Amniotic epithelial cell (primary cell): ENCODE data around the gene SSC5D.
A peak's percentile ranks its signal among the peaks of the same experiment; 100 is the strongest.
"Not testable (repeated sequence)": the region's sequence is repeated elsewhere in the genome, so short reads cannot be mapped to it uniquely, and the experiment has no call there.

Source experiments
- DNase-seq: peaks from one replicate; pipeline ENCODE4 v3.0.0-alpha.2; 2010; ENCODE audit warnings: low read depth

The SSC5D gene

DNA sequence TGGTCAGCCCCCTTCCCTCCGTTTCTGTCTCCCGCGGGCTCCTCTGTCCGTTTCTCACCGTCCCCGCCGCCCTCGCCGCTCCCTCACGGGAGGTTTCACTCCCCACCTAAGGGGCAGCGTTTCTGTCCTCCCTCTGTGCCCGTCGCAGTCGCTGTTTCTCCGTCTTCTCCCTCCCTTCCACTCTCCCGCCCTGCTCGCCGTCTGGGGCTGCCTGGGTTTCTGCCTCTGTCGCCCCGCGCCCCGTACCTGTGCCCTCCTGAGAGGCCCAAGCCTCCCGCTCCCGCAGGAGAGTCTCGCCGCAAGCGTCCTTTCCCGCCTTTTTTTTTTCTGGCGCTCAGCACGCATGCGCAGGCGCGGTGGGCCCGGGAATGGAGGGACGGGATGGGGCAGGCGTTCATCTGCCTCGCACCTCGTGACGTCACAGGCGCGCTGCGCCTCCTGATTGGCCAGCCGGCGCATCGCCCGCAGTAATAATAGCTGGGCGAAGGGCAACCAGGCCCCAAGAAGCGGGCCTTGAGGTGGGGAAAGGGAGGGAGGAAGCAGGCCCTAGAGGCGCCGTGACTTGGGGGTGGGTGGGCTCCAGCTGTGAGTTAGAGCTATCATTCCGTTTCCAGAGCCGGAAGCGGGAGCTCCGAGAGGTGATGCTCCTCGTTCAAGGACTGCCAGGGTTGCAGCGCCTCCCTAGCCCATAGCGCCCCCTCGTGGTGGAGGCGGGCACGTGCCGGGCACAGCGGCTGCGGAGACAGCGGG is 15.4 kb downstream of the SSC5D start:
- peak; percentile 81 for DNase-seq

DNA sequence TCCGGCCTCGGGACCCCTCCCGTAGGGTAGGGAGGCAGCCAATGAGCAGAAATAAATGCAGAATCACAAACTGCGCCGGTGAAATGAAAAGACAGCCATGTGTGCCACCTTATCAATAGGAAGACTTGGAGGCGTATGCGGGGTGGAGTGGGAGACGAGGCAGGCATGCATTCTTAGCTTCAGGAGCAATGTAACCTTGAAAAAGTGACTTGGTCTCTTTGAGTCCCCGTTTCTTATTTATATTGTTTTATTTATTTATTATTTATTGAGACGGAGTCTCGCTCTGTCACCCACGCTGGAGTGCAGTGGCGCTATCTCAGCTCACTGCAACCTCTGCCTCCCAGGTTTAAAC is 16.0 kb downstream of the SSC5D start:
- no peak for DNase-seq

DNA sequence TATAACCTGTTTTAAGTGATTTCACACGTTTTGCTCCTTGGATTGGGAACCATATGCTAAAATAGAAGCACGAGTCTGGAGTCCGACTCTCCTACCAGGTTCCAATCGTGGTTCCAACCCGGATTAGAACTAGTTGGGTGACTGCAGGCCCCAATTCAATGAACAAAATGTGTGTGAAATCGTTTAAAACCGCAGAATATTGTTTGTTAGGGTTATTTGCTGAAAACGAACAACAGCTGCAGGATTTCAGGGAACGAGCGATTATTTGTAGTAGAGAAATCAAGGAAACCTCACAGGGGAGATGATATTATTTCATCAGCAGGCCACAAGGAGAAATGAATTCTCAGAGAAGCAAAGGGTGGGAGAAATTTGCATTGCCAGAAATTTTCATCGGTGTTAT is 16.7 kb downstream of the SSC5D start:
- DNase-seq, result no peak

DNA sequence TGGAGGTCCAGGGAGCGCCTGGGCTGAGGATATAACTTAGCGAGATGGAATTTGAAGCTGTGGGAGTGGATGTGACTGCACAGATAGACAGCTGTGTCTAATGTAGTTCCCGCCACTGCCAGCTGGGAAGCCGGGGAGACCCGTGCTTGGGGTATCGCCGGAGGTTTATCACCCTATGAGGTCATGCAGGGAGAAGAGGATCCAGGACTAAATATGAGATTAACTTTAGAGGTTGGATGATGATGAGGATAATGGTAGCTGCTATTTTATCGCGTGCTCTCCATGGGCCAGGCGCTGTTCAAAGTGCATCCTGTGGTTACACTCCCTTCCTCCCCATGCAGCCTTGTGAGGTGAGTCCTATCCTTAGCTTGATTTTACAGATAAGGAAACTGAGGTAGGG is 19.9 kb downstream of the SSC5D start:
- DNase-seq, result peak; percentile 91

DNA sequence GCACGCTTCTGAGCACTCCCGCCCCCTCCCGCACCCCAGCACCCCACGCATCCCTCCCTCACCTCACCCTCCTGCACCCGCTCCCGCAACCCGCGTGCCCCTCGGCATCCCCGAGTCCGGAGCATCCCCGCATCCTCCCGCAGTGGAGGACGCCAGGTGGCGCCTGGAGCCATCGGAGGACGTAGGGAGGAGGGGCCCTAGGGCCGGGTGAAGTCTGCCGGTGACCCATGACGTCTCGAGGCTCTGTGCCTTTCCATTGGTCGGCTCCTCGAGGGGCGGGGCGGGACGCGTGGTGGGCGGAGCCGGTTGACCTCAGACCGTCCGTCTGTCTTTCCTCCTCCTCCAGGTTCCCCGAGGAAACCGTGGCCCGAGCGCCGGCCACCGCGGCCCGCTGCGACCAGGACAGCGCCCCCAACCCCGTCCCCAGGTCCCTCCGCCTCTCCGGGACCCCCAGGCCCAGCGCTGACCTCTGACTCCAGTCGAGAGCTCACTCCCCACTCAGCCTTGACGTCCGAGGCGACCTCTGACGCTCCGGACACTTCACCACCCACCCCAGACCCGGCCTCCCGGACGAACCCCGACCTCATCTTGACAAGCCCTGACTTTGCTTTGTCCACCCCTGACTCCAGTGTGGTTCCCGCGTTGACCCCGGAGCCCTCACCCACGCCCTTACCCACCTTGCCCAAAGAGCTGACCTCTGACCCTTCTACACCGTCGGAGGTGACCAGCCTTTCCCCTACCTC is 28.8 kb downstream of the SSC5D start:
- peak; percentile 84 for DNase-seq

DNA sequence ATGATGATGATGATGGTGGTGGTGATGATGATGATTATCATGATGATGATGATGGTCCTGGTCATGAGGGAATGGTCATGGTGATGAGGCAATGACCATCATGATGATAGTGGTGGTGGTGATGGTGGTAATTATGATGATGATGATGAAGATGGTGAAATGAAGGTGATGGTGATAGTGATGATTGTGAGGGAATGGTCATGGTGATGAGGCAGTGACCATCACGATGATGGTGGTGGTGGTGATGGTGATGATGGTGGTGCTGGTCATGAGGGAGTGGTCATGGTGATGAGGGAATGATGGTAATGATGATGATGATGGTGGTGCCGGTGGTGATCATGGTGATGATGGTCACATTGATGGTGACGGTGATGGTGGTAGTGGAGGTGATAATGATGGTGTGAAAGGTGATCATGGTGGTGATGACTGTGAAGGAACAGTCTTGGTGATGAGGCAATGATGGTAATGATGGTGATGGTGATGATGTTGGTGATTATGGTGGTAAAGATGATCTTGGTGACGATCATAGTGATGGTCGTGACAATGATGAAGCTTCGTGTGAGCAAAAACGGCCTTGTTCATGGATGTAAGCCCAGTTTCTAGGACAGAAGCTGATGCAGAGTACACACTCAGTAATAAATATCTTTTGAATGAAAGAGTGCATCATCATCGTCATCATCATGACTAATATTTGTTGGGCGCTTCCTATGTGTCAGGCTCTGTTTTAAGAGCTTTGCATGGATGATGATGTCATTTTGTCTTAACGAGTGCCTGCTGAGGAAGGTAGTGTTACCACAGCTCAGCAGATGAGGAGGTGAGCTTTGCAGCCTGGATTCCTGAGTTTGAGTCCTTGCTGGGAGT is 31.4 kb downstream of the SSC5D start:
- peak; percentile 94 for DNase-seq

DNA sequence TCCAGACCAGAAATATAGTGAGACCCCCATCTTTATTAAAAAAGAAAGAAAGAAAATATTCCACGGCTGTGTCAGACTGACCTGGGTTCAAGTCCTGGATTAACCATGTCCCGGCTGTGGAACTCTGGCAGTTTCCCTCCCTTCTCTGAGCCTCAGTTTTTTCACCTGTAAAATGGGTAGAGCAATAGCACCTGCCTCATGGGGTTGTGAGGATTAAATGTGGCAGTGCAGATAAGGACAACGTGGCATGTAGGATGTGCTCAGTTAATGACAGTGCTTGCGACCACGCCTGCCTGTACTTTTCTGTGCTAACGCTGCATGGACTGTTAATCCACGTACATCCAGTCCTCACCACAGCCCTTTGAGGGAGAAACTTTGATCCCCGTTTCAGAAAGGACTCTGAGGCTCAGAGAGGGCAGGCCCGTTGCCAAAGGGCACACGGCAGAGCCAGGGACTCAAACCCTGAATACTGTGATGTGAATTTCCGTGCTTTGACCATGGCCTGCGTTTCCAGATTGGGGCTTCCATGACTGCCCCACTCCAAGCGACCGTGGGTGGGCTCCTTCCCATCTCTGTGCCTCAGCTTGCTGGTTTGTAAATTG is 32.6 kb downstream of the SSC5D start:
- no peak for DNase-seq

DNA sequence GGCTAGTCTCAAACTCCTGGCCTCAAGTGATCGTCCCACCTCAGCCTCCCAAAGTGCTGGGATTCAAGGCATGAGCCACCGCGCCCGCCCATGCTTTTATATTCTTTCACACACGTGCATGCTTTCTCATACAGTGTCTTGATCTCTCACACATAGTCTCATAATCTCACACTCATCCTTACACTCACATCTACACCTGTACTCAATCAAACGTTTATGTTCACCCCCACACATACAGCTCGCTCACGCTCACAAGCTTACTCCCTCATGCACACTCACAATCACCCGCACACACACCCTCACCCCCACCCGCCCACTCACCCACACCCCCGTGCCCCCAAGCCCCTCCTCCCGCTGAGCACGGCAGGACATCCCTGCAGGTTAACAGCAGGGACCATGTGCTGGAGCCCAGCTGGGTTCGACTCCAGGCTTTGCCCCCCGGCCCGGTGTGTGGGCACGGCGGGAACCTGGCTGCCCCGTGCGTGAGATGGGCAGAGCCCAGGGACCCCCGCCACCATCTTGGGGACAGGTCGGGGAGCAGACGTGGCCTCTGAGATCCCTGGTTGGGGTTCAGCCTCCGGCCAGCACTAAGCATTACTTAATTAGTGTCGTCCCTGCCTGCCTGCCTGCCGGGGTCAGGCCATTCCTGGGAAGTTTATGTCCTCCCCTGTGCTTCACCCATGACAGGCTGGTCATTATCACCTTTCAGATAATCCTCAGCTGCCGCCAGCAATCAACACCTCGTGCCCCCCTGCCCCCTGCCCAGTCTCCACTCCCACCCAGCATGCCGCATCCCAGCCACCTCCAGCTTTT is 37.3 kb downstream of the SSC5D start:
- no peak for DNase-seq

DNA sequence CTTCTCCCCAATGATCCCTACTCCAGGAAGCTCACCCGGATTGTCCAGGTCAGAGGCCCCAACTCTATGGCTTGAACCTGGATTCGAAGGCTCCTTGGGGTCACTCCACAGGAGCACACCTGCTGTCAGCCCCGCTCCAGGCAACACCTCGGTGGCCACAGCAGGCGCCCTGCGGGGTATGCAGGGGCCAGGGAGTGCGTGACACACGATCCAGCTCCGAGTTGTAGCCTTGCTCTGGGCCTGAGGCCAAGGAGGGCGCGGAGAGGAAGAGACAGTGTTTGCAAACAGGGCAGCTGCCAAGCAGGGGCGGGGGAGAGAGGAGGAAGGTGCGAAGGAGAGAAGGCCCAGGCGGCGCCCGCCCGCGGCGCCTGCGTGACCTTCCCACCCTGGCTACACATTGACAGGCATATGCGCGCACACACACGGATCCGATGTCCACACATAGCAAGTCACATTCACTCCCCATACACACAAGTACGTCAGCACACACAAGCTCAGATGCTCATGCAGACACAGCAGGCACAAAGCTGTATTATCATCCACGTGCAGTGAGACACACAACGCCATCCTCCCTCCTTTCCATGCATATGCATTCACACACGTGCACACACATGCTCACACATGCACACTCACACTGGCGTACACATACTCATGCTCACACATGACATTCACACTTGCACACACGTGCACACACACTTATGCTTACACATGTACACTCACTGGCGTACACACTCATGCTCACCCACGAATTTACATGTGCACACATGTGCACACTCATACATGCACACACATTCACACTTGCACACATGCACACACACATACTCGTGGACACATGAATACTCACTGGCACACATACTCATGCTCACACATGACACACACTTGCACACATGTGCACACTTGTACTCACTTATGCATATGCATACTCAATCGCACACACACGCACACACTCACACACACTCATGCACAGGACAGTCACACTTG is 38.3 kb downstream of the SSC5D start:
- peak; percentile 79 for DNase-seq

DNA sequence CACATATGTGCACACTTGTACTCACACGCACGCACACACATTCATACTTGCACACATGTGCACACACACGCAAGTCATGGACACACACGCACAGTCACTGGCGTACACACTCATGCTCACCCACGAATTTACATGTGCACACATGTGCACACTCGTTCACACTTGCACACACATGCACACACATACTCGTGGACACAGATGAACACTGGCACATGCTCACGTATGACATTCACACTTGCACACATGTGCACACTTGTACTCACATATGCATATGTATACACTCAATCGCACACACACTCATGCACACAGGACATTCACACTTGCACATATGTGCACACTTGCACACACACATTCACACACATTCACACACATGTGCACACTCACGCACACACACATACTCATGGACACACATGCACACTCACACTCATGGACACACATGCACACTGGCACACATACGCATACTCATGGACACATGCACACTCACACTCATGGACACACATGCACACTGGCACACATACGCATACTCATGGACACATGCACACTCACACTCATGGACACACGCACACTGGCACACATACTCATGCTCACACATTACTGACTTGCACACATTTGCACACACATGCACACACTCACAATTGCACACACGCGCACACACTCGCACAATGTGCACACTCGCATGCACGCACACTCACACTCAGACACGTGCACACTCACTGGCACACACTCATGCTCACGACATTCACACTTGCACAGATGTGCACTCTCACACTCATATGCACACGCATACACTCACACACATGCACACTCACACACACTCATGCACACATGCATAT is 39.2 kb downstream of the SSC5D start:
- no peak for DNase-seq

DNA sequence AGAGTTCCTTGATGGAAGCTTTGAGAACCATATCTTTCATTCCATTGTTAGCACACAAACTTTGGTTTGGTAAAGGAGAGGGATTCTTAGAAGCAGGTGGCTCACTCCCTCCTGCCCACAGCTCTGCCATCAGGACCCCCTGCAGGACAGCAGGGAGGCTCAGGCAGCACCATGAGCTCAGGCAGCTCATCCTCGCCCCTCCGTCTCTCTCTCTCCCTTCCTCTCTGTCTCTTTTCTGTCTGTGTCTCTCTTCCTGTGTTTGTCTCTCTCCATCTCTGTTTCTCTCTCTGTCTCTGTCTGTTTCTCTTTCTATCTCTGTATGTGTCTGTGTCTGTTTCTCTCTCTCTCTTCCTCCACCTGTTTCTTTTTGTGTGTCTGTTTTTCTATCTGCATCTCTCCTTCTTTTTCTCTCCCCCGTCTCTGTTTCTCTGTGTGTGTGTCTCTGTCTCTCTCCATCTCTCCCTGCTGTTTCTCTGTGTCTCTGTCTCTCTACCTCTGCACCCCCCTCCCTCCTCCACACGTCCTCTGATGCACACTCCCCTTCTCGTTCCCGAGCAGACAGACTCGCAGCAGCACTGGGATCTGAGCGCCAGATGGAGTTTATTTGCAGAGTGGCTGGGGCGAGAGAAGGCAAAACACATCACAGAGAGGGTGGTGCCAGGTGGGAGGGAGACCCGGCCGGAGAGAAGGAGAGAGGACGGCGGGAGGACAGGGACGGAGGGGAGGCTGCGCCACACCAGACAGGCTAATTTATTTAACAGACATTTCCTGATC is 40.0 kb downstream of the SSC5D start:
- DNase-seq, result no peak

DNA sequence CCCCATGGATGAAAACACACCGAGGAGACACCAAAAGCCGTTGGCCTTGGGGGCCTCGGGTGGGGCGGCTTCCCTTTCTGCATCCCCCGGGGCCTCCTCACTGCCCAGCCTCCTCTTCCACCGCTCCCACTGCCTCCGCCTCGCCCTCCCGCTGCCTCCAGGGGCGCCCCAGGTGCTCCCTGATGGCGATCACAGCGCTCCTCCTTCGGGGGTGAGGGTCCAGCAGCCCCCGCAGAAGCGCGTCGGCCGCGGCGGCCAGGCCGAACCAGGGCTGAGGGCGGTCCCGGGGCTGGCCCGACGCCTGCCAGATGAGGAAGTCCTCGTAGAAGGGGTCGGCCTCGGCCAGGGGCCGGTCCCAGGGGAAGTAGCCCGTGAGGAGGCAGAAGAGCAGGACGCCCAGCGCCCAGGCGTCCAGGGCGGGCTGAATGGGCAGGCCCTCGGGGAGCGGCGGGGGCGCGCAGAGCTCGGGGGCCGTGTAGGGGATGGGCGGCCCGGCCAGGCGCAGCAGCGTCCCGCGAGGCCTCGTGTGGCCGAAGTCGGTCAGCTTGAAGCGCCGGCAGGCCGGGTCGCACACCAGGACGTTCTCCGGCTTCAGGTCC is 41.5 kb downstream of the SSC5D start:
- no peak for DNase-seq

DNA sequence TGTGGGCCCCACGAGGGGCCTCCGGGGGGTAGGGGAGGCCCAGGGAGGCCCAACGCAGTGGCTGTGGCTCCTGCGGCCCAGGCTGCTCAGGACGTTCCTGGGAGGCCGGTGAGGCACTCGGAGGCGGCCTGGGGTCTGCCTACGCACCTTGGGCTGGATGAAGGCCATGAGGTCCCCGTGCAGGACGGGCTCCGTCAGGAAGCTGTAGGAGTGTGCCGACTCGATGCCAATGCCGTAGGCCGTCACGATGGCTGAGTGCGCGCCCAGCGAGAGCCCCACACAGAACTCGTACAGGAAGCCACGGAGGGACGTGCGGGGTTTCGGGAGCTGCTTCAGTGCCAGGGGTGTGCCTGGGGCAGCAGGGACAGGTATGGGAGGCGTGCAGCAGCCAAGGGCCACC is 42.8 kb downstream of the SSC5D start:
- no peak for DNase-seq

DNA sequence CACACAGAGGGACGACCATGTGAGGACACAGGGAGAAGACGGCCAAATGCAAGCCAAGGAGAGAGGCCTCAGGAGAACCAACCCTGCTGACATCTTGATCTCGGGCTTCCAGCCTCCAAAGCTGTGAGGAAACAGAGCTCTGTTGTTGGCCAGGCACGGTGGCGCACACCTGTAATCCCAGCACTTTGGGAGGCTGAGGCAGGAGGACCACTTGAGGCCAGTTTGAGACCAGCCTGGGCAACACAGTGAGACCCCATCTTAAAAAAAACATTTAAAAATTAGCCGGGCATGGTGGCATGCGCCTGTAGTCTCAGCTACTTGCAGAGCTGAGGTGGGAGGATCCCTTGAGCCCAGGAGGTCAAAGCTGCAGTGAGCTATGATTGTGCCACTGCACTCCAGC is 46.0 kb downstream of the SSC5D start:
- DNase-seq, result not testable (repeated sequence)

DNA sequence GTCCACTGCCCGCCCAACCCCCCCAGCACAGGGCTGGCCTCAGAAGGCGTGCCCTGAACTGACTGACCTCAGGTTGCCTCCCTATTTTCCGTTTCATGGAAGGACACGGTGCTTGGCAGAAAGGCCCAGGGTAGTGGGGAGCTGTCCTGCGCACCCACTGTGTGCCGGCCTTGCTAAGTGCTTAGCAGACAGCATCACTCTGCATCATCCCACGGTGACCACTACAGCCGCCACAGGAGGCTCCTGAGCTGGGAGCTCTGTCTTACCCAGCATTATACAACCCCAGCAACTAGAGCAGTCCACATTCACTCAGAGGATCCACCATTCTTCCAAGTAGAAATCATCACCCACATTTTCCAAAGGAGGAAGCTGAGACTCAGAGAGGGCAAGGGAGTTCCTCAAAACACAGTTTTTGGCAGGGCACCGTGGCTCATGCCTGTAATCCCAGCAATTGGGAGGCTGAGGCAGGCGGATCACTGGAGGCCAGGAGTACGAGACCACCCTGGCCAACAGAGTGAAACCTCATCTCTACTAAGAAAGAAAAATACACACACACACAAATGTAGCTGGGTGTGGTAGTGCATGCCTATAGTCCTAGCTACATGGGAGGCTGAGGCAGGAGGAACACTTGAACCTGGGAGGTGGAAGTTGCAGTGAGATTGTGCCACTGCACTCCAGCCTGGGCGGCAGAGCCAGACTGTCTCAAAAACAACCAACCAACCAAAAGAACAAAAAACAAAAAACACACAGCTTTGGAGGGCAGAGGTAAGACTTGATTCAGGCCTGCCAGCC is 47.1 kb downstream of the SSC5D start:
- no peak for DNase-seq

DNA sequence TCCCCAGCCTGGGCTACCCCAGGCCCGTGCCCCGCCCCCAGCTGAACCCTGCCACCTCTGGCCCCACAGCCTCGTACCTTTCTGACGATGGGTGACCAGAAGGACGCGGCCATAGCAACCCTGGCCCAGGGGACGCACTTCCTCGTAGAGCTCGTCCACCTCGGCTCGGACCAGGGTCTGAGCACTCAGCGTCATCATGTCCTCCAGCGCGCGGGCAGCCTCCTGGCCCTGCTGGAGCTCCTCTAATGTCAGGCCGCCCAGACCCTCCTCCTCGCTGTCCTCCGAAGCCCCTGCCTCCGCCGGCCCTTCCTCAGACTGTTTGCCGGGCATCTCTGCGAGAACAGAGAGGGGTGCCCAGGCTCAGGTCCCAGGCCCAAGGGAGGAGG is 47.7 kb downstream of the SSC5D start:
- no peak for DNase-seq

DNA sequence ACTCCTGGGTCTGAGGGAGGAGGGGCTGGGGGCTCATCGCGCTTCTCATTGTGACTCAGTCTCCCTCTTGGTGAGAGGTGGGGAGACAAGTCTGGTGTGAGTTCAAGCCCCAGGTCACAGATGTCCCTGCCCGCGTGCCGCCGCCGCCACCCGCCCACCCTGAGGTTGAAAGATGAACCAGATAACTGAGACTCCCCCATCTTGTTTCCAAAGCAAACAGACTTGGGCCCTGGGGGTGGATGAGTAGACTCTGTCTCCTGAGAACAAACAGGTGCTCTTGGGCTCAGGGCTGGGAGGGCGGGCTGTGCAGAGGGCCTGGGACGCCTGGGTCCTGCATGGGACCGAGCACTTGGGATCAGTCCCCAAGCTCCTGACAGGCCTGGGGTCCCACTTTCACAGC is 48.1 kb downstream of the SSC5D start:
- no peak for DNase-seq
